PC-9 (cell line): Measurements from ENCODE around the gene CD96. TPM values are rescaled to one million over a fixed set of nuclear protein-coding genes. Genes with fewer than 3 reads are reported as not detected.

Source experiments
- BruUV-seq: library from RNA; stranded (reverse); fragments of 400-500 nt; replicated peaks from 2 replicates; lab custom pipeline; 2021; lab: Mats Ljungman, UMichigan
- CTCF ChIA-PET: fragments of 300-600 bp; sonication (Branson Sonifier 250); formaldehyde crosslinking; loops from one replicate; lab custom pipeline; 2022; ENCODE audit warnings: antibody characterized with exemption; lab: Charles Lee
- POLR2A ChIA-PET: fragments of 300-600 bp; sonication (Branson Sonifier 250); formaldehyde crosslinking; loops from one replicate; lab custom pipeline; 2022; ENCODE audit warnings: antibody characterized with exemption; ENCODE audit not compliant: unreplicated experiment; lab: Charles Lee
- DNase-seq, 2 experiments: peaks; one replicate each; pipeline versions ENCODE4 v3.0.0 to v3.0.0-alpha.2; 2015 to 2022; ENCODE audit warnings: mixed read lengths in 1 of 2
- H2AFZ ChIP-seq: fragments of 200-600 bp; sonication (generic); 2 replicates; pipeline ENCODE4 v1.8.1; 2017; ENCODE audit warnings: antibody characterized with exemption
- H3F3A ChIP-seq: fragments of 200-600 bp; sonication (generic); 2 replicates; pipeline ENCODE4 v1.8.1; 2017; ENCODE audit warnings: antibody characterized with exemption, mild to moderate bottlenecking, low read depth; ENCODE audit not compliant: insufficient read depth
- H3K27ac ChIP-seq: fragments of 200-600 bp; sonication (generic); 2 replicates; pipeline ENCODE4 v1.6.1; 2016; ENCODE audit warnings: mixed run types
- H3K27me3 ChIP-seq: fragments of 200-600 bp; sonication (generic); 2 replicates; pipeline ENCODE4 v1.6.1; 2016; ENCODE audit warnings: low read depth, mixed run types; ENCODE audit not compliant: insufficient read depth
- H3K36me3 ChIP-seq: fragments of 200-600 bp; sonication (generic); 2 replicates; pipeline ENCODE4 v1.6.1; 2016; ENCODE audit warnings: low read depth, mixed run types
- H3K4me1 ChIP-seq: fragments of 200-600 bp; sonication (generic); replicated peaks from 2 replicates; pipeline ENCODE4 v1.6.1; 2016; ENCODE audit warnings: mixed run types; ENCODE audit not compliant: insufficient read depth
- H3K4me2 ChIP-seq: fragments of 200-600 bp; sonication (generic); 2 replicates; pipeline ENCODE4 v1.6.1; 2017; ENCODE audit warnings: mixed run types
- H3K4me3 ChIP-seq: fragments of 200-600 bp; sonication (generic); 2 replicates; pipeline ENCODE4 v1.6.1; 2016; ENCODE audit warnings: mixed run types
- H3K79me2 ChIP-seq: fragments of 200-600 bp; sonication (generic); 2 replicates; pipeline ENCODE4 v1.6.1; 2017; ENCODE audit warnings: low read depth, mixed run types
- H3K9me2 ChIP-seq: fragments of 200-600 bp; sonication (generic); 2 replicates; pipeline ENCODE4 v1.8.1; 2017; ENCODE audit warnings: mild to moderate bottlenecking; ENCODE audit not compliant: insufficient read depth
- H3K9me3 ChIP-seq: fragments of 200-600 bp; sonication (generic); 2 replicates; pipeline ENCODE4 v1.8.1; 2016; ENCODE audit warnings: low read depth; ENCODE audit not compliant: insufficient read depth
- H4K20me1 ChIP-seq: fragments of 200-600 bp; sonication (generic); 2 replicates; pipeline ENCODE4 v1.8.1; 2017; ENCODE audit not compliant: insufficient read depth
- CTCF ChIP-seq: fragments of 200-600 bp; sonication (generic); conservative IDR thresholded peaks from 2 replicates; pipeline ENCODE4 v1.6.1; 2017; ENCODE audit warnings: mixed run types, antibody characterized with exemption, mild to moderate bottlenecking, moderate library complexity
- EZH2 ChIP-seq: fragments of 200-600 bp; sonication (generic); IDR thresholded peaks from 2 replicates; pipeline ENCODE4 v1.8.0; 2017; ENCODE audit warnings: antibody characterized with exemption, low read depth
- intact Hi-C: fragments of 100-400 bp; cut with micrococcal nuclease; formaldehyde crosslinking; loops from one replicate; pipeline ENCODE4 v1.10.0; 2022; ENCODE audit not compliant: unreplicated experiment
- total RNA-seq: library from RNA; stranded (reverse); gene quantifications from 2 replicates; pipeline ENCODE4 v1.2.3, GENCODE V29; 2021

Gene CD96
- total RNA-seq, 1 experiment from 2014 or later = 0.11 TPM

GRCh38 chr3:111694471-111694870, 152.5 kb downstream of the CD96 start:
- no peaks in the 10 kb centered on the region for H4K20me1 ChIP-seq
- intact Hi-C loops = no loop called here
- ChIA-PET POLR2A (no interaction called here), CTCF (interaction anchor here (0.6 to 1.3 kb wide), 3 partner anchors 26 to 317 kb away, joined by 4 to 5 read pairs (median 4); no protein-coding TSS in a partner anchor)
- no peak overlapping the region for H3K4me2 ChIP-seq
- no peaks in the 10 kb centered on the region for H3K9me2 ChIP-seq
- H3K27me3 ChIP-seq = no peaks in the 10 kb centered on the region
- H3K4me1 ChIP-seq = peaks cover 30% of the 10 kb centered on the region
- peaks cover 8% of the 10 kb centered on the region; the same call in 1 of the 2 replicates for H3K36me3 ChIP-seq
- H3K27ac ChIP-seq = peak overlapping the region; percentile 51; the same call in 1 of the 2 replicates
- no TSS peak for BruUV-seq
- H3K79me2 ChIP-seq = peaks cover 38% of the 10 kb centered on the region
- no peaks in the 10 kb centered on the region for H3K9me3 ChIP-seq
- TF ChIP-seq EZH2 (no peak), CTCF (no peak)
- H3F3A ChIP-seq = peaks cover 18% of the 10 kb centered on the region
- no peak overlapping the region for H2AFZ ChIP-seq
- no peak overlapping the region for H3K4me3 ChIP-seq
- DNase-seq = no peak

DNA sequence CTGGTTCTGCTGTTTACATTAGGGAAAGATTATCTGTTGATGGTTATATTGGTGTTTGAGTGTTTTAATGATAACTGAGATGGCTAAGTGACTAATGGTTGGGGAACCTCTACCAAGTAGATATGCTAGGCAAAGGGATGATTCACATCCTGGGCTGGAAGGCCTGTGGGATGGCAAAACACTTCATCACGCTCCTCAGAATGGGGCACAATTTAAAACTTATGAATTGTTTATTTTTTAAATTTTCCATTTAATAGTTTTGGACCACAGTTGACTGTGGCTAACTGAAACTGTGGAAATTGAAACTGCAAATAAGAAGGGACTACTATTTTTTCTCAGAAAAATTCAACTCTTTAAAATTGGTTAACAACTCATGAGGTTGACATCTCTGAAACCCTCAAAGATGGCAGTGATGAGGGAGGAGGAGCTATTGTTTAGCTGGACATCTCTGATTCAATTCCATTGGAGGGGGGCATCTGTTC, 153.7 kb downstream of the CD96 start:
- peaks cover 41% of the 10 kb centered on the region for H3K79me2 ChIP-seq
- POLR2A ChIA-PET = no interaction called here
- H3K4me2 ChIP-seq = peak overlapping the region; percentile 32
- intact Hi-C loops = no loop called here
- peak in 1 of 2 experiments; percentile 77 for DNase-seq
- CTCF ChIA-PET = interaction anchor here (0.6 to 1.0 kb wide), 2 partner anchors 16 to 26 kb away, joined by 3 read pairs; no protein-coding TSS in a partner anchor
- H3K27me3 ChIP-seq = no peaks in the 10 kb centered on the region
- H3F3A ChIP-seq = peaks cover 15% of the 10 kb centered on the region
- H3K27ac ChIP-seq = peak overlapping the region; percentile 51
- H3K9me3 ChIP-seq = no peaks in the 10 kb centered on the region
- H3K4me3 ChIP-seq = no peak overlapping the region
- H2AFZ ChIP-seq = no peak overlapping the region
- TF ChIP-seq EZH2 = no peak
- no peak for TF ChIP-seq CTCF
- H3K4me1 ChIP-seq = peaks cover 30% of the 10 kb centered on the region
- no peaks in the 10 kb centered on the region for H4K20me1 ChIP-seq
- peaks cover 13% of the 10 kb centered on the region; the same call in 1 of the 2 replicates for H3K36me3 ChIP-seq
- no peaks in the 10 kb centered on the region for H3K9me2 ChIP-seq
- BruUV-seq = no TSS peak

GRCh38 chr3:111700054-111700453, 158.1 kb downstream of the CD96 start:
- no peak for DNase-seq
- TF ChIP-seq CTCF (no peak), EZH2 (no peak)
- Histone ChIP-seq H3K9me2 (no peaks in the 10 kb centered on the region), H3K27ac (no peak overlapping the region), H3K9me3 (no peaks in the 10 kb centered on the region), H3F3A (peaks cover 8% of the 10 kb centered on the region), H2AFZ (no peak overlapping the region), H3K4me1 (peaks cover 16% of the 10 kb centered on the region), H4K20me1 (no peaks in the 10 kb centered on the region), H3K36me3 (peaks cover 13% of the 10 kb centered on the region; the same call in 1 of the 2 replicates), H3K4me2 (no peak overlapping the region), H3K4me3 (no peak overlapping the region), H3K27me3 (no peaks in the 10 kb centered on the region), H3K79me2 (peaks cover 31% of the 10 kb centered on the region)
- CTCF ChIA-PET = no interaction called here
- BruUV-seq = no TSS peak
- intact Hi-C loops = no loop called here
- POLR2A ChIA-PET = no interaction called here
